Transverse colon (tissue), 4 donors: ENCODE results near the gene WDR83. TPM values are rescaled to one million over a fixed set of nuclear protein-coding genes. Genes with fewer than 3 reads are reported as not detected.
A peak's percentile ranks its signal among the peaks of the same experiment; 100 is the strongest.

Source experiments
- DNase-seq: peaks from one replicate; pipeline ENCODE4 v3.0.0-alpha.2; 2019
- H3K27ac ChIP-seq, 4 donors: fragments of 200-600 bp; sonication (generic); 2 replicates each; pipeline ENCODE4 v1.5.1; 2016 to 2018; ENCODE audit warnings: inconsistent platforms in 4 of 4
- H3K27me3 ChIP-seq: fragments of 200-600 bp; sonication (generic); 2 replicates; pipeline ENCODE4 v1.5.1; 2017; ENCODE audit warnings: inconsistent platforms
- H3K36me3 ChIP-seq, 4 donors: fragments of 200-600 bp; sonication (generic); 2 replicates each; pipeline ENCODE4 v1.5.1; 2017 to 2019; ENCODE audit warnings: inconsistent platforms in 4 of 4
- H3K4me1 ChIP-seq, 4 donors: fragments of 200-600 bp; sonication (generic); 2 replicates each; pipeline ENCODE4 v1.5.1; 2017 to 2020; ENCODE audit warnings: inconsistent platforms in 4 of 4
- H3K4me3 ChIP-seq, 4 donors: fragments of 200-600 bp; sonication (generic); 1 replicate in 1 of 4; 2 replicates in 3 of 4; pipeline versions ENCODE4 v1.5.1 to v1.6.1; 2017 to 2019; ENCODE audit warnings: inconsistent platforms in 4 of 4
- H3K9me3 ChIP-seq, 2 donors: fragments of 200-600 bp; sonication (generic); 2 replicates each; pipeline ENCODE4 v1.5.1; 2017 to 2019; ENCODE audit warnings: inconsistent platforms in 2 of 2
- CTCF ChIP-seq, 5 experiments: fragments of 200-600 bp in 3 of 5; fragments of 450-650 bp in 2 of 5; sonication (generic) in 3 of 5; IDR thresholded peaks; 1 replicate in 2 of 5; 2 replicates in 3 of 5; pipeline ENCODE4 v1.5.1; 2016 to 2017; ENCODE audit warnings: antibody characterized with exemption in 5 of 5, inconsistent platforms in 3 of 5, mild to moderate bottlenecking in 2 of 5, moderate library complexity in 1 of 5
- EP300 ChIP-seq: sonication (generic); formaldehyde crosslinking; IDR thresholded peaks from one replicate; pipeline ENCODE4 v1.6.1; 2017; ENCODE audit warnings: antibody characterized with exemption, low read depth
- POLR2A ChIP-seq: fragments of 450-650 bp; IDR thresholded peaks from one replicate; pipeline ENCODE4 v1.6.1; 2016; ENCODE audit warnings: antibody characterized with exemption, mild to moderate bottlenecking, moderate library complexity
- POLR2AphosphoS5 ChIP-seq, 3 donors: sonication (generic); formaldehyde crosslinking; IDR thresholded peaks; one replicate each; pipeline ENCODE4 v1.6.1; 2016; ENCODE audit warnings: antibody characterized with exemption in 3 of 3
- WGBS, 2 donors: methylation state at CpG; one replicate each; pipeline ENCODE4 v1.1.5; 2018; ENCODE audit warnings: low coverage in 1 of 2; 5-methylcytosine and 5-hydroxymethylcytosine counted together
- in situ Hi-C, 4 donors: fragments of 200-750 bp; cut with MboI; loops; one replicate each; pipeline versions ENCODE4 v1.15.0 to v1.15.1; 2017; ENCODE audit warnings: low sequenced_read_pairs in 3 of 4, low pct_ligation_motif_present in 1 of 4, low pct_unique_long_range_greater_than_20kb in 1 of 4
- intact Hi-C: fragments of 100-400 bp; cut with DNase I; formaldehyde crosslinking; loops from one replicate; pipeline ENCODE4 v1.15.1; 2023; ENCODE audit warnings: low total_unique reads
- total RNA-seq, 4 donors: library from RNA; depleted of rRNA; stranded (reverse); fragments of >200 nt; gene quantifications; one replicate each; pipeline ENCODE4 v1.1.0, GENCODE V29; 2016

Gene WDR83
- total RNA-seq, 4 donors from 2014 or later = 7.6 to 36.3 (median 9.4) TPM; not detected in 1

- no peak for TF ChIP-seq CTCF (IDR thresholded peaks at IDR 0.05)
- TF ChIP-seq POLR2A = no peak
- TF ChIP-seq EP300 = no peak
- no peak for TF ChIP-seq POLR2AphosphoS5 (IDR thresholded peaks at IDR 0.05)
- 1% methylated on average over 57 of the region's 65 CpGs; no CpG with 5 or more reads in 1 of the 2 donors for WGBS, 2 donors
Measured at GRCh38 chr19:12721656-12722565, 55.3 kb downstream of the WDR83 start.

GRCh38 chr19:12722566-12723380 is 56.2 kb downstream of the WDR83 start:
- Histone ChIP-seq H3K4me1 (peaks cover 14 to 46% (median 29%) of the 10 kb centered on the region in 4 donors), H3K36me3 (peaks cover 0 to 8% (median 0%) of the 10 kb centered on the region in 4 donors), H3K4me3 (peak overlapping the region; percentile 29 to 99 (median 90)), H3K9me3 (no peaks in the 10 kb centered on the region), H3K27ac (peak overlapping the region; percentile 92 to 98 (median 96)), H3K27me3 (no peaks in the 10 kb centered on the region)
- intact Hi-C loops = no loop called here
- DNase-seq = peak; percentile 97
- TF ChIP-seq POLR2A = peak; percentile 30
- TF ChIP-seq CTCF (IDR thresholded peaks at IDR 0.05) = no peak
- peak; percentile 59 to 77 (median 70) for TF ChIP-seq POLR2AphosphoS5 (IDR thresholded peaks at IDR 0.05)
- TF ChIP-seq EP300 = no peak
- in situ Hi-C loops = no loop called here
- WGBS, 2 donors = 0% methylated on average over 4 to 32 of the region's 32 CpGs

More at GRCh38 chr19:12721656-12722565, 55.3 kb downstream of the WDR83 start:
- H3K4me3 ChIP-seq = peak overlapping the region; percentile 28 to 99 (median 90)
- peaks cover 0 to 8% (median 0%) of the 10 kb centered on the region in 4 donors for H3K36me3 ChIP-seq
- intact Hi-C loops = no loop called here
- H3K9me3 ChIP-seq = no peaks in the 10 kb centered on the region
- in situ Hi-C loops = no loop called here
- H3K27ac ChIP-seq = peak overlapping the region; percentile 92 to 98 (median 96)
- H3K4me1 ChIP-seq = peaks cover 14 to 46% (median 29%) of the 10 kb centered on the region in 4 donors
- no peaks in the 10 kb centered on the region for H3K27me3 ChIP-seq
- DNase-seq = peak; percentile 70

GRCh38 chr19:12723381-12723640 is 56.7 kb downstream of the WDR83 start:
- 1% methylated on average over 7 of the region's 7 CpGs; no CpG with 5 or more reads in 1 of the 2 donors for WGBS, 2 donors
- Histone ChIP-seq H3K9me3 (no peaks in the 10 kb centered on the region), H3K27me3 (no peaks in the 10 kb centered on the region), H3K4me1 (peaks cover 14 to 46% (median 29%) of the 10 kb centered on the region in 4 donors), H3K4me3 (peak overlapping the region; percentile 29 to 99 (median 90)), H3K27ac (peak overlapping the region; percentile 92 to 98 (median 96)), H3K36me3 (peaks cover 0 to 3% (median 0%) of the 10 kb centered on the region in 4 donors)
- TF ChIP-seq CTCF (IDR thresholded peaks at IDR 0.05) (no peak), POLR2AphosphoS5 (IDR thresholded peaks at IDR 0.05) (no peak)
- in situ Hi-C loops (no loop called here), intact Hi-C loops (no loop called here)
- no peak for DNase-seq
